GM20000 (cell line): ENCODE data around the gene RFX3.

Experiments
- DNase-seq: peaks from one replicate; pipeline ENCODE4 v3.0.0; 2012; ENCODE audit warnings: low spot score
- TF ChIP-seq, protein P1 (sequence below): IDR thresholded peaks from 2 replicates; pipeline ENCODE4 v1.5.1; 2012; ENCODE audit warnings: mild to moderate bottlenecking, control low read depth; ENCODE audit errors: extremely low read depth, missing control alignments

Gene RFX3

DNA sequence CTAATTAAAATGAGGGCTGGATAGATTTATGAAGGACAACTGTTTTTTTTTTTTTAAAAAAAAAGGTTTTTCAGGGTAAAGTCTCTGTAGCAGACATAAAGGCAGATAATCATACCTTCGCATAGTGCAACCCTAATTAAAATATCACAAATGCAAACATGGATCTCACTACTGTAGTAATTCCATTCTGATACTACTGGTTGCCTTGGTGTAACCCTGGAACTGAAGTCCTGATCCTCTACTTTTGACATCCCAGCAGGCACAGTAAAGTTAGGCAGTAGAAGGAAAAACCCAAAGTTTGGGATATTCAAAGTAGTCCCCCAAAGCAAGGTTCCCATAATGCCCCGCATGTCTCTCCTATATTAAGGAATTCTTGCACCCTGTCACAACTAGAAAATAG is 19.6 kb downstream of the RFX3 start:
- no peak for DNase-seq
- TF ChIP-seq, protein P1, sequence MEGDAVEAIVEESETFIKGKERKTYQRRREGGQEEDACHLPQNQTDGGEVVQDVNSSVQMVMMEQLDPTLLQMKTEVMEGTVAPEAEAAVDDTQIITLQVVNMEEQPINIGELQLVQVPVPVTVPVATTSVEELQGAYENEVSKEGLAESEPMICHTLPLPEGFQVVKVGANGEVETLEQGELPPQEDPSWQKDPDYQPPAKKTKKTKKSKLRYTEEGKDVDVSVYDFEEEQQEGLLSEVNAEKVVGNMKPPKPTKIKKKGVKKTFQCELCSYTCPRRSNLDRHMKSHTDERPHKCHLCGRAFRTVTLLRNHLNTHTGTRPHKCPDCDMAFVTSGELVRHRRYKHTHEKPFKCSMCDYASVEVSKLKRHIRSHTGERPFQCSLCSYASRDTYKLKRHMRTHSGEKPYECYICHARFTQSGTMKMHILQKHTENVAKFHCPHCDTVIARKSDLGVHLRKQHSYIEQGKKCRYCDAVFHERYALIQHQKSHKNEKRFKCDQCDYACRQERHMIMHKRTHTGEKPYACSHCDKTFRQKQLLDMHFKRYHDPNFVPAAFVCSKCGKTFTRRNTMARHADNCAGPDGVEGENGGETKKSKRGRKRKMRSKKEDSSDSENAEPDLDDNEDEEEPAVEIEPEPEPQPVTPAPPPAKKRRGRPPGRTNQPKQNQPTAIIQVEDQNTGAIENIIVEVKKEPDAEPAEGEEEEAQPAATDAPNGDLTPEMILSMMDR = no peak

DNA sequence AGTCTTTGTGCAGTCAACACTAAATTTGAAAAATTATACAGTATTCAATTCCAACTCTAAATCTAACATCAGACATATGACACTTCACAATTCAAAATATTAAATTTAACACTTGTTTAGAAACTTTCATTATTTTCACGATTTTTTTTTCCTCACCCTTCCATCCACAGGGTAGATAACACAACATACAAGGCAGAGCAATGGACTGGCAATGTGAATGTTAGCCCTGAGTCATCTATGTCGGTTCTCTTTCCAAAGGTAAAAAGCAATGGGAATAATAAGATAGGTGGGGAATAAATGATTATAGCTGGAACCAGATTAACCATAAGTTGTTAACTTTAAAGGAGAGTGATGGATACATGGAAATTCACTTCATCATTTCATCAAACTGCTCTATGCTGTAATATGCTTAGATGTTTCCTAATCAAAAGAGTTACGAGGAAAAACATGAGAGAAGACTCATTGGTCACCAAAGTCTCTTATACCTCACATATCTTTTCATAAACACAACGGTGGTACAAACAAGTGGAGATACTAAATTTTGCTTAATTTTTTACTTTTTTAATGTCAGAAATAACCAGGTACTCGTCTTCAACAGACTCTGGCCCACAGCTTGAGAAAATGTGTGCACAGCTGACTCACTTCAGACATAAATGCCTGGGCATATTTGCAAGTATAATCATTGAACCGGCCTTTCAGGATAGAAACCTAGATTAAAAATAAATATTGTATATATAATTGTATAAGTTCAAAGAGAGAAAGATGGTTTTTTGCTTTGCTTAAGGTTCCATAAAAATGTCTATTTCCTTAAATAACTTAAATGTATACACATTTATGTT is 23.0 kb downstream of the RFX3 start:
- DNase-seq = no peak
- TF ChIP-seq, protein P1 = no peak

DNA sequence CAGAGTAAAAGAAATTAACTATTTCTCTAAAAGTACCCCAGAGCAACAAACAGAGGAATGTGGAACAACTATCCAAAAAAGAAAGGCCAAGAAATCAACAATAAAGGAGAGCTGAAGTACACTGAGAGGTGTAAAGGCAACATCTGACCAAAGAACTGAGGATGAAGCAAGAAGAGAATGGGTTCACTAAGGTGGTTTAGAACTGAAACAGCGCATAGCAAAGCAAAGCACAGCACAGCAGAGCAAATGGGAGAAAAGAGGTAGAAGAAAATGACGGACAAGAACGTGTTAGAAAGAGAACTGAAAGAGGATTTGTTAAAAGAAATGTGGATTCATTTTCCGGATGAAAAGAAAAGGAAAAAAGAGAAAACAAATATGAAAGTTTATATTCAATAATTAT is 25.8 kb downstream of the RFX3 start:
- TF ChIP-seq, protein P1 = no peak
- DNase-seq = no peak

DNA sequence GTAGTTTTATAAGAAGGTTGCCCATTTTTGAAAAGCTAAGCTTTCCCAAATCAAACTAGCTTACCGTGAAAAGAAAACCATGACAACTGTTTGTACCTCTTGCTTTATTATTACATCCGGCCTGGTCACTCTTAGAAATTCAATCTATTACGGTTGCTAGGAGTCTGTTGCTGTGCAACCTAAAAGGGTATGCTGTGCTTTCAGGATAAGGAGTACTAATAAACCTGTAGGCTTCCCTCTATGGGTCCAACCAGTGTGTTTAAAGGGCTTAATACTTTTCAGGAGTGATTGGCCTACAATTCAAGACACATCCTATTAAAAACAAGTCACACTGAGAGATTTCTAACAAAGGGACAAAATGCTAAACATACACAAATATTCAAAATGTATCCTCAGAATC is 27.1 kb downstream of the RFX3 start:
- TF ChIP-seq, protein P1 = no peak
- DNase-seq = no peak

DNA sequence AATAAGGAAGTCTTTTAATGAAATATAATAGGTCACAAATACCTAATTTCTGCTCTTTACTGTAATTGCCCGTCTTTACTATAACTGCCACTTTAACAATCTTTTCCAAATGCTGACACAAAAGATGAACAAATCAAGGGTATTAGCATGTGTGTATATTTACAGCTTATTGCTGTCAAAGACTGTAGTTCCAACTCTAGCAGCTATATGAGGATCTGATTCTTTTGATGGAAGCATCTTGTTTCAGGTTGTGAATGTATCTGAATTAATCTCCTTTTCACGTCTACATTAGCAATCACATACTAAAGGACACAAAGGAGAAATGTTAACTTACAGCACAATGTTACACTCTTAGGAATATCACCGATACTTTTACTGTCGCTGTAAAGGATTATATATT is 27.9 kb downstream of the RFX3 start:
- DNase-seq = no peak
- TF ChIP-seq, protein P1 = no peak

DNA sequence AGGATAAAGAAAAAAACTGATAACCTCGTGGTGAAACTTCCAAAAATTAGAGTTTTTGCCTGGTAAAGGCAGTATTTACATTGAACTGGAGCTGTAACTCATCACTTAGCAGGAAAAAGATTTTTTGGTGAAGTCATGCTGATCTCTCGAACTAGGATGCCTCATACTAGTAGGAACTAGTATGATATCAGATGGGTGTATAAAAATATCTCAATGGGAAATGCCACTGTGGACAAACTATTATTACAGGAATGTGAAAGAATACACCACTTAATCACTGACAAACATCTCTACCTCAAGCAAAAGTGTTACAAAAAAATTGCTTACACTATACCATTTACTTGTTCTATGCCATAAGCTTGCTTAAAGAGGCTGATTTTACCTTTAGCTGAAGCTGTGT is 28.4 kb downstream of the RFX3 start:
- no peak for DNase-seq
- TF ChIP-seq, protein P1 = no peak

DNA sequence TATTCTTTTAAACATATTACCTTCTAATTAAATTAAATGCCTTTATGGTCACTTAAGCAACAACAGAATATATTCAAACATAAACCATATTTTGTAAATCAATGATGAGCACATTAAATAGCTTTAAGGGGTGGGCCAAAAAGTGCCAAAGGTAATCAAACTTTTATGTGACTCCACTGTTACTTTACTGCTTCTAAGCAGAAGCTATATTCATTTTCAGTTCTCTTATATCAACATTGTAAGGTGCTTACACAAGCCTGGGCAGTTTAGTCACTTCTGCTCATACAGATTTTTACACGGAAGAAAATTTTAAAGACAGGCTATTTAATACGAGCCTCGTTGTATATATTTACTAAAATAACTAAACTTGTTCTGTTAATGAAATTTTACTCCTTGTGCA is 29.9 kb downstream of the RFX3 start:
- no peak for DNase-seq
- TF ChIP-seq, protein P1 = no peak
